ENCODE results near the gene YARS1.
A peak's percentile ranks its signal among the peaks of the same experiment; 100 is the strongest.

Gene YARS1

GRCh38 chr1:32755810-32756159 lies 61.4 kb downstream of the YARS1 start:
- H3K4me3 ChIP-seq (ENCODE audit: low read depth, low read length), result no peak overlapping the region
- peaks cover 4% of the 10 kb centered on the region for H3K27me3 ChIP-seq (replicated peaks)
- H3K36me3 ChIP-seq (replicated peaks), result no peaks in the 10 kb centered on the region
- in situ Hi-C loops (cut with HindIII; ENCODE audit: low pct_ligation_motif_present, low sequenced_read_pairs), result no loop called here
- no peak for TF ChIP-seq CTCF (IDR thresholded peaks at IDR 0.05; ENCODE audit: low read depth, low read length, missing control alignments)
- no peak overlapping the region for H3K27ac ChIP-seq
- no peak for DNase-seq

- Histone ChIP-seq H3K27ac (no peak overlapping the region), H3K36me3 (replicated peaks) (no peaks in the 10 kb centered on the region), H3K4me3 (ENCODE audit: low read depth, low read length) (peak overlapping the region; percentile 60), H3K27me3 (replicated peaks) (peaks cover 4% of the 10 kb centered on the region)
- no peak for DNase-seq
- TF ChIP-seq CTCF (IDR thresholded peaks at IDR 0.05; ENCODE audit: low read depth, low read length, missing control alignments), result no peak
- in situ Hi-C loops (cut with HindIII; ENCODE audit: low pct_ligation_motif_present, low sequenced_read_pairs), result no loop called here
Observed at GRCh38 chr1:32755098-32755809, 61.9 kb downstream of the YARS1 start.

- Histone ChIP-seq H3K36me3 (replicated peaks) (no peaks in the 10 kb centered on the region), H3K4me3 (ENCODE audit: low read depth, low read length) (peak overlapping the region; percentile 60), H3K27me3 (replicated peaks) (peaks cover 4% of the 10 kb centered on the region), H3K27ac (no peak overlapping the region)
- in situ Hi-C loops (cut with HindIII; ENCODE audit: low pct_ligation_motif_present, low sequenced_read_pairs), result no loop called here
- no peak for DNase-seq
- TF ChIP-seq CTCF (IDR thresholded peaks at IDR 0.05; ENCODE audit: low read depth, low read length, missing control alignments), result no peak
Observed at GRCh38 chr1:32754317-32755097, 62.7 kb downstream of the YARS1 start.

GRCh38 chr1:32753532-32754316 lies 63.4 kb downstream of the YARS1 start:
- in situ Hi-C loops (cut with HindIII; ENCODE audit: low pct_ligation_motif_present, low sequenced_read_pairs), result no loop called here
- H3K4me3 ChIP-seq (ENCODE audit: low read depth, low read length), result peak overlapping the region; percentile 60
- H3K27ac ChIP-seq, result no peak overlapping the region
- H3K36me3 ChIP-seq (replicated peaks), result no peaks in the 10 kb centered on the region
- peaks cover 4% of the 10 kb centered on the region for H3K27me3 ChIP-seq (replicated peaks)
- DNase-seq, result no peak
- no peak for TF ChIP-seq CTCF (IDR thresholded peaks at IDR 0.05; ENCODE audit: low read depth, low read length, missing control alignments)

GRCh38 chr1:32749771-32750170 lies 67.4 kb downstream of the YARS1 start:
- Histone ChIP-seq H3K27me3 (replicated peaks) (peaks cover 4% of the 10 kb centered on the region), H3K36me3 (replicated peaks) (no peaks in the 10 kb centered on the region), H3K4me3 (ENCODE audit: low read depth, low read length) (no peak overlapping the region), H3K27ac (no peak overlapping the region)
- DNase-seq, result no peak
- in situ Hi-C loops (cut with HindIII; ENCODE audit: low pct_ligation_motif_present, low sequenced_read_pairs), result no loop called here
- no peak for TF ChIP-seq CTCF (IDR thresholded peaks at IDR 0.05; ENCODE audit: low read depth, low read length, missing control alignments)
